OCI-LY7 (cell line): Measurements from ENCODE around the gene RNF10. TPM values are rescaled to one million over a fixed set of nuclear protein-coding genes. Genes with fewer than 3 reads are reported as not detected.

Experiments
- BruUV-seq: library from RNA; stranded (reverse); fragments of 400-500 nt; replicated peaks from 2 replicates; lab custom pipeline; 2021; lab: Mats Ljungman, UMichigan
- CTCF ChIA-PET: fragments of 300-600 bp; sonication (Branson Sonifier 250); formaldehyde crosslinking; loops from one replicate; lab custom pipeline; 2022; ENCODE audit warnings: antibody characterized with exemption; ENCODE audit not compliant: unreplicated experiment; lab: Charles Lee
- POLR2A ChIA-PET: fragments of 300-600 bp; sonication (Branson Sonifier 250); formaldehyde crosslinking; loops from one replicate; lab custom pipeline; 2022; ENCODE audit warnings: antibody characterized with exemption; lab: Charles Lee
- DNase-seq: peaks from one replicate; pipeline ENCODE4 v3.0.0-alpha.2; 2015; ENCODE audit warnings: low spot score
- H2AFZ ChIP-seq: fragments of 200-600 bp; sonication (generic), shearing (Covaris generic); 2 replicates; pipeline ENCODE4 v1.6.1; 2014; ENCODE audit warnings: mild to moderate bottlenecking, antibody characterized with exemption, low read length, moderate library complexity
- H3K27ac ChIP-seq: fragments of 200-600 bp; sonication (generic); 2 replicates; pipeline ENCODE4 v1.5.1; 2014; ENCODE audit warnings: mixed run types, low read depth, mild to moderate bottlenecking, moderate library complexity, low read length, inconsistent platforms; ENCODE audit not compliant: poor library complexity, severe bottlenecking
- H3K36me3 ChIP-seq: fragments of 200-600 bp; sonication (generic); 2 replicates; pipeline ENCODE4 v1.6.1; 2014; ENCODE audit warnings: mild to moderate bottlenecking, antibody characterized with exemption, low read length, moderate library complexity, mixed read lengths; ENCODE audit not compliant: insufficient read depth
- H3K4me1 ChIP-seq: fragments of 200-600 bp; sonication (generic); 2 replicates; pipeline ENCODE4 v1.5.1; 2014; ENCODE audit warnings: mild to moderate bottlenecking, low read length; ENCODE audit not compliant: insufficient read depth, poor library complexity, severe bottlenecking
- H3K4me2 ChIP-seq: fragments of 200-600 bp; sonication (generic); 2 replicates; pipeline ENCODE4 v1.6.1; 2014; ENCODE audit warnings: mild to moderate bottlenecking, low read length
- H3K4me3 ChIP-seq: fragments of 200-600 bp; sonication (generic); 2 replicates; pipeline ENCODE4 v1.5.1; 2014; ENCODE audit warnings: mild to moderate bottlenecking, low read depth, low read length; ENCODE audit not compliant: poor library complexity, severe bottlenecking
- H3K79me2 ChIP-seq: fragments of 200-600 bp; sonication (generic); 2 replicates; pipeline ENCODE4 v1.6.1; 2016; ENCODE audit warnings: low read depth, mild to moderate bottlenecking, low read length, moderate library complexity, mixed read lengths; ENCODE audit not compliant: insufficient read depth
- H3K9me2 ChIP-seq: fragments of 200-600 bp; sonication (generic); 2 replicates; pipeline ENCODE4 v1.6.1; 2016; ENCODE audit warnings: mild to moderate bottlenecking, low read length, mixed read lengths; ENCODE audit not compliant: insufficient read depth
- H3K9me3 ChIP-seq: fragments of 200-600 bp; sonication (generic); 2 replicates; pipeline ENCODE4 v1.6.1; 2014; ENCODE audit warnings: mild to moderate bottlenecking, mixed run types, low read length, mixed read lengths
- H4K20me1 ChIP-seq: fragments of 200-600 bp; sonication (generic); 2 replicates; pipeline ENCODE4 v1.6.1; 2014; ENCODE audit warnings: mild to moderate bottlenecking, antibody characterized with exemption, low read length, moderate library complexity, mixed read lengths; ENCODE audit not compliant: insufficient read depth
- EZH2phosphoT487 ChIP-seq: fragments of 200-600 bp; sonication (generic); IDR thresholded peaks from 2 replicates; pipeline ENCODE4 v1.6.1; 2018; ENCODE audit warnings: low read depth, borderline replicate concordance, mild to moderate bottlenecking, mixed run types, antibody characterized with exemption, low read length, moderate library complexity, mixed read lengths
- intact Hi-C: fragments of 100-400 bp; cut with micrococcal nuclease; formaldehyde crosslinking; loops from one replicate; pipeline ENCODE4 v1.10.0; 2022; ENCODE audit not compliant: unreplicated experiment
- total RNA-seq, 2 experiments: library from RNA; depleted of rRNA in 1 of 2; stranded (reverse); fragments of >200 nt in 1 of 2; shearing (Covaris generic) in 1 of 2; gene quantifications; 2 replicates each; pipeline ENCODE4 v1.2.3, GENCODE V29; 2014 to 2022
- TF ChIP-seq, protein P1 (sequence below): fragments of 200-600 bp; sonication (generic); conservative IDR thresholded peaks from 2 replicates; pipeline ENCODE4 v1.5.1; 2014; ENCODE audit warnings: mild to moderate bottlenecking, antibody characterized with exemption, low read length, moderate library complexity, mixed read lengths

RNF10 gene
- total RNA-seq, 2 experiments from 2014 or later: 52.2 to 150 TPM

DNA sequence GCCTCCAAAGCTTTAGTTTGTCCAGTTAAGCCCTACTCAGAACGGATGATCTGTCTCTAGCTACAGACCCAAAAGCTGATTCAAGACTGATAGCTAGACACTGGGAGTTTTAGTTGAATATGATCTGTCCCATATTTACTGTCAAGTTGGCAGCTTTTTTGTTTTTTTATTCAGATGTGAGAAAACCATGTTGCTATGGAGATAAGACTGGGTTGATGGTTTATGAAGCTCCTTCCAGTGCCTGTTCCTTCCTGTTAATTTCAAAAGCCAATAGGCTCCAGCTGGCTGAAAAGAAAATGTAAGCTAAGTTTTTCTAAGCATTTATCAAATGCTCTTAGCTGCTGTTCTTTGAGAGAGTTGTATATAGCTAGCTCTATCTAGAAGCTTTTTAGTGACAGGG lies 33.6 kb upstream of the RNF10 start:
- intact Hi-C loops: no loop called here
- Histone ChIP-seq H4K20me1 (peaks cover 11% of the 10 kb centered on the region), H3K4me2 (no peak overlapping the region), H3K9me2 (no peaks in the 10 kb centered on the region), H2AFZ (no peak overlapping the region), H3K9me3 (no peaks in the 10 kb centered on the region), H3K36me3 (peaks cover 71% of the 10 kb centered on the region), H3K27ac (no peak overlapping the region), H3K4me3 (no peak overlapping the region), H3K79me2 (peaks cover 28% of the 10 kb centered on the region), H3K4me1 (peaks cover 15% of the 10 kb centered on the region)
- DNase-seq: no peak
- no peak for TF ChIP-seq EZH2phosphoT487
- TF ChIP-seq, protein P1, sequence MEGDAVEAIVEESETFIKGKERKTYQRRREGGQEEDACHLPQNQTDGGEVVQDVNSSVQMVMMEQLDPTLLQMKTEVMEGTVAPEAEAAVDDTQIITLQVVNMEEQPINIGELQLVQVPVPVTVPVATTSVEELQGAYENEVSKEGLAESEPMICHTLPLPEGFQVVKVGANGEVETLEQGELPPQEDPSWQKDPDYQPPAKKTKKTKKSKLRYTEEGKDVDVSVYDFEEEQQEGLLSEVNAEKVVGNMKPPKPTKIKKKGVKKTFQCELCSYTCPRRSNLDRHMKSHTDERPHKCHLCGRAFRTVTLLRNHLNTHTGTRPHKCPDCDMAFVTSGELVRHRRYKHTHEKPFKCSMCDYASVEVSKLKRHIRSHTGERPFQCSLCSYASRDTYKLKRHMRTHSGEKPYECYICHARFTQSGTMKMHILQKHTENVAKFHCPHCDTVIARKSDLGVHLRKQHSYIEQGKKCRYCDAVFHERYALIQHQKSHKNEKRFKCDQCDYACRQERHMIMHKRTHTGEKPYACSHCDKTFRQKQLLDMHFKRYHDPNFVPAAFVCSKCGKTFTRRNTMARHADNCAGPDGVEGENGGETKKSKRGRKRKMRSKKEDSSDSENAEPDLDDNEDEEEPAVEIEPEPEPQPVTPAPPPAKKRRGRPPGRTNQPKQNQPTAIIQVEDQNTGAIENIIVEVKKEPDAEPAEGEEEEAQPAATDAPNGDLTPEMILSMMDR: no peak
- BruUV-seq: no TSS peak
- ChIA-PET POLR2A (interaction anchor here (1.1 kb wide), 1 partner anchor 9 kb away, joined by 5 read pairs; no protein-coding TSS in a partner anchor), CTCF (interaction anchor here (1.0 kb wide), 1 partner anchor 9 kb away, joined by 3 read pairs; no protein-coding TSS in a partner anchor)

DNA sequence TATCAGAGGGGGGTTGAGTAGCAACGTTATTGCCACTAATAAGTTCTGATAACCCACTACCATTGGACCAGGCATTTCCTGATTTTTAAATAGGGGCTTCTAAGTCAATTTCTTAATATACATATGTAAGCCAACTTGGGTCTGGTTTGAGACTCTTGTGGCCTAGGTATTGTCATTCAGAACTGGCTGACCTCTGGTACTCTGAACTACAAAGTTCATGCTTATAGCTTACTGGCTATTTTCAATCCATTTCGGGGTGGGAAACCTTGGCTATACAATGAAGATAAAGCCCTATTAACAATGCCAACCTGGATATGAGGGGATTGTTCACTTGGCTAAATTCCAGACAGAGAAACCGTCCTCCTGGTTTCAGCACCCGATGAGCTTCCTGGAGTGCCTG lies 29.6 kb upstream of the RNF10 start:
- Histone ChIP-seq H3K79me2 (no peaks in the 10 kb centered on the region), H3K36me3 (peaks cover 72% of the 10 kb centered on the region), H4K20me1 (no peaks in the 10 kb centered on the region), H3K4me1 (no peaks in the 10 kb centered on the region), H2AFZ (no peak overlapping the region), H3K4me2 (no peak overlapping the region), H3K9me3 (no peaks in the 10 kb centered on the region), H3K27ac (no peak overlapping the region), H3K4me3 (no peak overlapping the region), H3K9me2 (no peaks in the 10 kb centered on the region)
- intact Hi-C loops: no loop called here
- DNase-seq: no peak
- POLR2A ChIA-PET: no interaction called here
- BruUV-seq: no TSS peak
- no peak for TF ChIP-seq EZH2phosphoT487
- TF ChIP-seq, protein P1: no peak
- CTCF ChIA-PET: no interaction called here

DNA sequence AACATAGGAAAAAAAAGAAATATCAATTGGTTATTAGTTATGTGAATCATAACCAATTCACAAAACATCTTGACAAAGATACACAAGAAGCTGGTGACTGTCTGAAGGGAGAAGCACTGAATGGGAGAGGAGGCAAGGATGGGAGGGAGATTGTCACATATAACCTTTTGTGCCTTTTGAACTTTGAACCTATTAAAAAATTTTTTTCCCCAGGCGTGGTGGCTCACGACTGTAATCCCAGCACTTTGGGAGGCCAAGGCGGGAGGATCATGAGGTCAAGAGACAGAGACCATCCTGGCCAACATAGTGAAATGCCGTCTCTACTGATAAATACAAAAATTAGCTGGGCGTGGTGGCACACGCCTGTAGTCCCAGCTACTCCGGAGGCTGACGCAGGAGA lies 25.6 kb upstream of the RNF10 start:
- POLR2A ChIA-PET: interaction anchor here (0.6 kb wide), 1 partner anchor 98 kb away, joined by 4 read pairs; no protein-coding TSS in a partner anchor

More for the DNA sequence above, 25.6 kb upstream of the RNF10 start:
- H3K9me3 ChIP-seq: no peaks in the 10 kb centered on the region
- TF ChIP-seq, protein P1: no peak
- no peak for TF ChIP-seq EZH2phosphoT487
- no peak overlapping the region for H3K4me2 ChIP-seq
- no peaks in the 10 kb centered on the region for H3K9me2 ChIP-seq
- no peak for DNase-seq
- intact Hi-C loops: no loop called here
- BruUV-seq: no TSS peak
- no peak overlapping the region for H2AFZ ChIP-seq
- H3K27ac ChIP-seq: no peak overlapping the region
- no peak overlapping the region for H3K4me3 ChIP-seq
- peaks cover 59% of the 10 kb centered on the region for H3K36me3 ChIP-seq
- no peaks in the 10 kb centered on the region for H3K79me2 ChIP-seq
- CTCF ChIA-PET: no interaction called here
- no peaks in the 10 kb centered on the region for H4K20me1 ChIP-seq
- no peaks in the 10 kb centered on the region for H3K4me1 ChIP-seq
